CD4-positive, alpha-beta T cell (primary cell): ENCODE results near the gene TFG. TPM values are rescaled to one million over a fixed set of nuclear protein-coding genes. Genes with fewer than 3 reads are reported as not detected.

Experiments
- ATAC-seq: fragments of 200-7000 bp; cut with Tn5 transposase; one replicate; pipeline ENCODE4 v1.10.0; 2022; ENCODE audit warnings: mild to moderate bottlenecking; ENCODE audit not compliant: poor library complexity
- CTCF ChIA-PET: fragments of 350-600 bp; sonication (Branson Sonifier 250); formaldehyde crosslinking; loops from one replicate; lab custom pipeline; 2021; ENCODE audit warnings: antibody characterized with exemption, inconsistent platforms; lab: Charles Lee
- POLR2A ChIA-PET: fragments of 350-600 bp; sonication (Branson Sonifier 250); formaldehyde crosslinking; loops from one replicate; lab custom pipeline; 2021; ENCODE audit warnings: antibody characterized with exemption, inconsistent platforms; lab: Charles Lee
- DNase-seq, 14 experiments: peaks; one replicate each; pipeline ENCODE4 v3.0.0-alpha.2; 2013 to 2020; ENCODE audit warnings: mixed read lengths in 2 of 14
- H3K27ac ChIP-seq, 2 donors: one replicate each; pipeline versions ENCODE4 v1.5.1 to v1.7.0; 2013; ENCODE audit warnings: low read length in 2 of 2, low read depth in 1 of 2, mild to moderate bottlenecking in 1 of 2
- H3K27me3 ChIP-seq, 2 experiments: 1 replicate in 1 of 2; 2 replicates in 1 of 2; pipeline versions ENCODE4 v1.6.1 to v1.7.0; 2013; ENCODE audit warnings: low read length in 2 of 2, control low read depth in 1 of 2, mild to moderate bottlenecking in 1 of 2, moderate library complexity in 1 of 2; ENCODE audit not compliant: insufficient read depth in 2 of 2, control insufficient read depth in 1 of 2
- H3K36me3 ChIP-seq: one replicate; pipeline ENCODE4 v1.6.1; 2013; ENCODE audit warnings: low read length, control low read depth; ENCODE audit not compliant: insufficient read depth
- H3K4me1 ChIP-seq: one replicate; pipeline ENCODE4 v1.6.1; 2013; ENCODE audit warnings: low read length, control low read depth; ENCODE audit not compliant: insufficient read depth
- H3K4me3 ChIP-seq: one replicate; pipeline ENCODE4 v1.5.1; 2013; ENCODE audit warnings: mild to moderate bottlenecking, low read length, moderate library complexity
- H3K9me3 ChIP-seq, 2 experiments: 1 replicate in 1 of 2; 2 replicates in 1 of 2; pipeline versions ENCODE4 v1.6.1 to v1.7.0; 2013; ENCODE audit warnings: low read length in 2 of 2, mild to moderate bottlenecking in 2 of 2, control low read depth in 1 of 2, moderate library complexity in 1 of 2; ENCODE audit not compliant: control insufficient read depth in 1 of 2, insufficient read depth in 1 of 2
- H3K27ac Mint-ChIP-seq: one replicate; pipeline ENCODE4 v1.8.0; 2020; ENCODE audit warnings: mixed read lengths
- H3K27me3 Mint-ChIP-seq: one replicate; pipeline ENCODE4 v1.8.0; 2021; ENCODE audit warnings: mixed read lengths
- H3K36me3 Mint-ChIP-seq: one replicate; pipeline ENCODE4 v1.8.0; 2021; ENCODE audit warnings: low read depth, mixed read lengths
- H3K4me1 Mint-ChIP-seq: one replicate; pipeline ENCODE4 v1.8.0; 2021; ENCODE audit warnings: low read depth, mixed read lengths
- H3K4me3 Mint-ChIP-seq: one replicate; pipeline ENCODE4 v1.8.0; 2020; ENCODE audit warnings: mild to moderate bottlenecking, mixed read lengths
- H3K9me3 Mint-ChIP-seq: one replicate; pipeline ENCODE4 v1.8.0; 2020; ENCODE audit warnings: mixed read lengths
- intact Hi-C, 2 experiments: fragments of 100-400 bp; cut with DNase I in 1 of 2; cut with micrococcal nuclease in 1 of 2; formaldehyde crosslinking; loops; one replicate each; pipeline versions ENCODE4 v1.15.1 to v1.9.0; 2023 to 2025; cut with DNase I, micrococcal nuclease
- total RNA-seq, 174 experiments: library from RNA in 2 of 174; stranded (reverse) in 2 of 174; gene quantifications; one replicate each; pipeline ENCODE4 v1.2.3 and lab custom pipeline; 2021 to 2026
- TF ChIP-seq, protein P1 (sequence below): fragments of 200-600 bp; IDR thresholded peaks from one replicate; pipeline ENCODE4 v1.8.0; 2022; ENCODE audit warnings: antibody characterized with exemption, mild to moderate bottlenecking

The TFG gene
- total RNA-seq, 2 experiments from 2014 or later, result 56.5 to 58.8 TPM

DNA sequence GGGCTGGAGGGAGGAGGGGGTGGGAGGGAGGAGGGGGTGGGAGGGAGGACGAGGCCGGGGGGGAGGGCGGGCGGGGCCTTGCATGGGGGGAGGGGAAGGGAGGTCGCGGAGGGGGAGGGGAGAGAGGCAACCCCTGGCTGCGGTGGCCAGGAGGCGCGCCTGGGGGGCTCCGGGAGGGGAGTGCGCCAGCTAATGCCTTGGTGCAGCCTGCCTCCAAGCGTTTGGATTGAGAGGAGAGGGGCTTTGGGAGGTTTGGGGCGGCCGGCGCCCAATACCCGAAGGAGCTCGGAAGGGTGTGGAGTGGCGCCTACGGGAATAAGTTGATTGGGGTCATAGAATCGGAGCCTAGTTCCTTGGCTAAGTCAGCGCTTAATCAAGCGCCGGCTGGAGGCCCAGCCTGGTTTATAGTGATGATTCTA is 557 bp downstream of the TFG start:
- Histone ChIP-seq H3K9me3 (no peaks in the 10 kb centered on the region), H3K27me3 (no peaks in the 10 kb centered on the region), H3K4me1 (peaks cover 24% of the 10 kb centered on the region), H3K27ac (peak overlapping the region; percentile 77 to 94), H3K4me3 (peak overlapping the region; percentile 73), H3K36me3 (peaks cover 12% of the 10 kb centered on the region)
- Mint-ChIP-seq H3K9me3 (no peaks in the 10 kb centered on the region), H3K4me3 (peak overlapping the region; percentile 80), H3K27me3 (peaks cover 16% of the 10 kb centered on the region), H3K36me3 (peaks cover 41% of the 10 kb centered on the region), H3K27ac (peak overlapping the region; percentile 58), H3K4me1 (peaks cover 51% of the 10 kb centered on the region)
- peak in 12 of 14 experiments; percentile 7 to 68 (median 28) for DNase-seq
- ChIA-PET CTCF (no interaction called here), POLR2A (interaction anchor here (0.8 to 2.8 kb wide), 13 partner anchors 14 to 1808 kb away, joined by 3 to 16 read pairs (median 3); partner anchors contain the start of genes CMSS1, DCBLD2, LNP1 and NIT2)
- TF ChIP-seq, protein P1, sequence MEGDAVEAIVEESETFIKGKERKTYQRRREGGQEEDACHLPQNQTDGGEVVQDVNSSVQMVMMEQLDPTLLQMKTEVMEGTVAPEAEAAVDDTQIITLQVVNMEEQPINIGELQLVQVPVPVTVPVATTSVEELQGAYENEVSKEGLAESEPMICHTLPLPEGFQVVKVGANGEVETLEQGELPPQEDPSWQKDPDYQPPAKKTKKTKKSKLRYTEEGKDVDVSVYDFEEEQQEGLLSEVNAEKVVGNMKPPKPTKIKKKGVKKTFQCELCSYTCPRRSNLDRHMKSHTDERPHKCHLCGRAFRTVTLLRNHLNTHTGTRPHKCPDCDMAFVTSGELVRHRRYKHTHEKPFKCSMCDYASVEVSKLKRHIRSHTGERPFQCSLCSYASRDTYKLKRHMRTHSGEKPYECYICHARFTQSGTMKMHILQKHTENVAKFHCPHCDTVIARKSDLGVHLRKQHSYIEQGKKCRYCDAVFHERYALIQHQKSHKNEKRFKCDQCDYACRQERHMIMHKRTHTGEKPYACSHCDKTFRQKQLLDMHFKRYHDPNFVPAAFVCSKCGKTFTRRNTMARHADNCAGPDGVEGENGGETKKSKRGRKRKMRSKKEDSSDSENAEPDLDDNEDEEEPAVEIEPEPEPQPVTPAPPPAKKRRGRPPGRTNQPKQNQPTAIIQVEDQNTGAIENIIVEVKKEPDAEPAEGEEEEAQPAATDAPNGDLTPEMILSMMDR, result no peak
- ATAC-seq, result peak; percentile 6
- intact Hi-C loops, result loop anchor here (2.0 to 10.0 kb wide), 10 partner anchors 308 to 1808 kb away; partner anchors contain the start of genes LNP1 (in 2 of the 2), TOMM70 (in 2 of the 2), CMSS1 (in 1 of the 2) and DCBLD2 (in 1 of the 2)

GRCh38 chr3:100710261-100710968 is 1.1 kb downstream of the TFG start:
- Histone ChIP-seq H3K4me1 (peaks cover 24% of the 10 kb centered on the region), H3K36me3 (peaks cover 18% of the 10 kb centered on the region), H3K4me3 (peak overlapping the region; percentile 73), H3K27me3 (no peaks in the 10 kb centered on the region), H3K27ac (peak overlapping the region; percentile 65 to 77), H3K9me3 (no peaks in the 10 kb centered on the region)
- Mint-ChIP-seq H3K27me3 (peaks cover 12% of the 10 kb centered on the region), H3K4me1 (peaks cover 56% of the 10 kb centered on the region), H3K27ac (peak overlapping the region; percentile 58), H3K36me3 (peaks cover 46% of the 10 kb centered on the region), H3K9me3 (no peaks in the 10 kb centered on the region), H3K4me3 (peak overlapping the region; percentile 80)
- DNase-seq, result peak in 10 of 14 experiments; percentile 10 to 81 (median 30)
- POLR2A ChIA-PET, result interaction anchor here (0.7 to 2.8 kb wide), 10 partner anchors 13 to 1809 kb away, joined by 3 to 16 read pairs (median 4); partner anchors contain the start of genes CMSS1, DCBLD2, LNP1 and NIT2
- TF ChIP-seq, protein P1, result no peak
- CTCF ChIA-PET, result no interaction called here
- peak; percentile 30 for ATAC-seq
- intact Hi-C loops, result loop anchor here (5.0 to 10.0 kb wide), 6 partner anchors 308 to 1808 kb away; partner anchors contain the start of genes DCBLD2 (in 1 of the 2), LNP1 (in 1 of the 2), NIT2 (in 1 of the 2) and NXPE3 (in 1 of the 2)

GRCh38 chr3:100715176-100715575 is 5.9 kb downstream of the TFG start:
- CTCF ChIA-PET, result no interaction called here
- Mint-ChIP-seq H3K9me3 (no peaks in the 10 kb centered on the region), H3K27me3 (no peaks in the 10 kb centered on the region), H3K4me3 (no peak overlapping the region), H3K36me3 (peaks cover 86% of the 10 kb centered on the region), H3K27ac (no peak overlapping the region), H3K4me1 (peaks cover 78% of the 10 kb centered on the region)
- peaks cover 12% of the 10 kb centered on the region for H3K4me1 ChIP-seq
- DNase-seq (no peak), ATAC-seq (no peak)
- POLR2A ChIA-PET, result no interaction called here
- TF ChIP-seq, protein P1, result no peak
- intact Hi-C loops, result loop anchor here (10.0 kb wide), 3 partner anchors 380 to 970 kb away; partner anchors contain the start of genes NIT2 (in 1 of the 2) and RPL24 (in 1 of the 2)
- H3K9me3 ChIP-seq, result no peaks in the 10 kb centered on the region
- no peak overlapping the region for H3K27ac ChIP-seq
- no peak overlapping the region for H3K4me3 ChIP-seq
- peaks cover 52% of the 10 kb centered on the region for H3K36me3 ChIP-seq
- H3K27me3 ChIP-seq, result no peaks in the 10 kb centered on the region
